ENCODE measurements around the gene FOXP3.

The FOXP3 gene

GRCh38 chrX:49249616-49250015 is 14.9 kb downstream of the FOXP3 start:
- DNase-seq (ENCODE audit: low read depth, low spot score): no peak

GRCh38 chrX:49249071-49249470 is 15.4 kb downstream of the FOXP3 start:
- no peak for DNase-seq (ENCODE audit: low read depth, low spot score)

DNA sequence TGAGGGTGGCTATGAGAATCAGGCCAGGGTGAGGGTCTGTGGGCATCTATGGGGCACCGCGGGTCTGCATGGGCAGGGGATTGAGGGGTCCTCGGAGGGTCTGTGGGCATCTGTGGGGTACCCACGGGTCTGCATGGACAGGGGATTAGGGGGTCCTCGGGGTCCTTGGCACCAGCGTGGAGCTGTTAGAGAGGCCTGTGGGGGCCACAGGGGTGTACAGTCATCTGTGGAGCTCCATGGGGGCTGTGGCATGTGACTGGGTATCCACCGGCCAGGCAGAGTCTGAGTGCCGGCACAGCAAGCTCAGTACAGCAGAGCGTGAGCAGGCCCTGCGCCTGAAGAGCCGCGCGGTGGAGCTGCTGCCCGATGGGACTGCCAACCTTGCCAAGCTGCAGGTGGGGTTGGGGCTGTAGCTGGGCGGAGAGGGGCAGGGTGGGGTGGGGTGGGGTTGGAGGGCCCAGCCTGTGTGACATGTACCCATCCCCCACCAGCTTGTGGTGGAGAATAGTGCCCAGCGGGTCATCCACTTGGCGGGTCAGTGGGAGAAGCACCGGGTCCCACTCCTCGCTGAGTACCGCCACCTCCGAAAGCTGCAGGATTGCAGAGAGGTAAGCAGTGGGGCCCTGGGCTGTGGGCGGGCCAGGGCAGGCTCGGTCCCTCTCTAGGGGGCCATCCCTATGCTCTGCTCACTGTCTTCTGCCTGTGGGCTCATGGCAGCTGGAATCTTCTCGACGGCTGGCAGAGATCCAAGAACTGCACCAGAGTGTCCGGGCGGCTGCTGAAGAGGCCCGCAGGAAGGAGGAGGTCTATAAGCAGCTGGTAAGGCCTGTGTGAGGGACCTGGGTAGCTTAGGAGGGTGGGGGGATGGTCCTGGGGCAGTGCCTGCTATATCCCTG is 16.3 kb downstream of the FOXP3 start:
- DNase-seq (ENCODE audit: low read depth, low spot score): no peak

- no peak for DNase-seq (ENCODE audit: low read depth, low spot score)
These were observed 17.2 kb downstream of the FOXP3 start for GRCh38 chrX:49247346-49247745.

DNA sequence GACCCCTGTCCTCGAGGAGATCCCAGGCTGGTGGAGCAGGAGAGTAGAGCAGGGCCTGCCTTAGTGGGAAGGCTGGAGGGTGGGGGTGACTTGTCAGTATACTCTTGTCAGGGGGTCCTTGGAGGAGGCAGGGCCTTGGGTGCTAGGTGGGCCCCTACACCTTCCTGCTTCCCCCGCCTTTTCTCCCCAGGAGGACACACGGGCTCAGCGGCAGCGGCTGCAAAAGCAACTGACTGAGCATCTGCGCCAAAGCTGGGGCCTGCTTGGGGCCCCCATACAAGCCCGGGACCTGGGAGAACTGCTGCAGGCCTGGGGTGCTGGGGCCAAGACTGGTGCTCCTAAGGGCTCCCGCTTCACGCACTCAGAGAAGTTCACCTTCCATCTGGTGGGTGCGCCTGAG is 18.0 kb downstream of the FOXP3 start:
- no peak for DNase-seq (ENCODE audit: low read depth, low spot score)

- no peak for DNase-seq (ENCODE audit: low read depth, low spot score)
These were observed 20.3 kb downstream of the FOXP3 start for GRCh38 chrX:49244207-49244606.

GRCh38 chrX:49243166-49243565 is 21.3 kb downstream of the FOXP3 start:
- DNase-seq (ENCODE audit: low read depth, low spot score): no peak

DNA sequence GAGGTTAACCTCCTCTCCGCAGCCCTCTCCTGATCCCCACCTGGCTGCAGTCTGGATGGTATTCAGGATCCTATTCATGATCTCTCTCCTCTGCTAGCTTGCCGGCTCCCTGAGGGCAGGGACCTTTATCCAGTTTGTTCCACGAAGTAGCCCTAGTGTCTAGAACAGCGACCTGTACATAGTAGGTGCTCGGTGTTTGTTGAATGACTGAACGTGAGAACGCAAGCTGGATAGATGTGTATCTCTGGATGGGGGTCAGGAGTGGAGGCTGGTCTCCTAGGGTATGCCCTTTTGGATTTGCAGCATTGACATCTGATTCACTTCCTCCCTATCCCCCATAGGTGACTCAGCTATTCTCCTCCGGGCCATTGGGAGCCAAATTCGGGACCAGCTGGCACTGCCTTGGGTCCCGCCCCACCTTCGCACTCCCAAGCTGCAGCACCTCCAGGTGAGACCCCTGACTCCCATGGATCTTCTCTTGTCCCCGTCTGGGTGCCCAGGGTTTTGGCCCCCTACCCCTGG is 21.9 kb downstream of the FOXP3 start:
- DNase-seq (ENCODE audit: low read depth, low spot score): no peak

- DNase-seq (ENCODE audit: low read depth, low spot score): no peak
These were observed 25.8 kb downstream of the FOXP3 start for GRCh38 chrX:49238735-49239134.

- DNase-seq (ENCODE audit: low read depth, low spot score): no peak
These were observed 27.4 kb downstream of the FOXP3 start for GRCh38 chrX:49237060-49237459.

DNA sequence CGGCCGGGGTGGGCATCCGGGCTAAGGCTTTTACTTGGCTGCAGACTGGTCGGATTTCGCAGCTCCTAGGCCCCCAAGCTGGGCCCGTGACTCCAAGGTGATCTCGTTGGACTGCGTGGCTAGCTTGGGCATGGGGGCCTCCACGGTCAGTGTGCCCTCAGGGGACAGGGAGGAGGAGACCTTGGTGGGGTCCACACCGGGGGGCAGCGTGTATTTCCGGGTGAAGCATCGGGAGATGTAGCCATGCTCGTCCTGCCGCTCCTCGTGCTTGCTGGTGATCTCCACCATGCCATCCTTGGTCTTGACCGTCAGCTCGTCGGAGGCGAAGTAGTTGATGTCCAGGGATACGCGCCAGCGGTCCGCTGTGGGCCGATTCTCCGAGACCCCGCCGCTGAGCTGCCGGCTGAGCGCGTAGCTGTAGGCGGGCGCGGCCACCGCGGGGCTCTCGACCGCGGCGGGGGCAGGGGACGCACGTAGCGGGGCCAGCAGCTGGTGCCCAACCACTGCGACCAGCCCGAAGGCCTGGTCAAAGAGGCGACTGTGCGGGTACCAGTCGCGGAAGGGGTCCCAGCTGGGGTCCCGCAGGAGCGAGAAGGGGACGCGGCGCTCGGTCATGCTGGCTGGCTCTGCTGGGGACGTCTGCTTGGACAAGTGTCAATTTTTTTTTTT is 30.5 kb downstream of the FOXP3 start:
- no peak for DNase-seq (ENCODE audit: low read depth, low spot score)

DNA sequence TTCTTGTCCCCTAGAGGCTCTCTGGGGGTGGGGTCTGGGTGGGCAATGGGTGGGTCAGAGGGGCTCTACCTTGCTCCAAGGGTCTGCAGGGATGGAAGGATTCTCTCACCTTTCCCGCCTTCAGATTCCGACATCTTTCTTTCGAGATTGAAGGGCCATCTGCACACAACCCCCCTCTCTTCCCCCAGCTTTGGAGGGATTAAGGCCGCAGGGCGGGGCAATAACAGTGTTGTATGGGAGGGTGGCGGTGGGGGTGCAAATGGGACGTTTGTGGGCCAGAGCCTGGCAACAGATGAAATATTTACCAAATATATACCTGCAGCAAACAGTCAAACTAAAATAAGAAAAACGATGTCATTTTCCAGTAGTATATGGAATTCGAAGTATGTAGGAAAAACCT is 31.3 kb downstream of the FOXP3 start, which contains the start of gene CACNA1F:
TSS of gene CACNA1F (minus strand) at position 165 of the 400 bp plus-strand sequence. CDS start at position 134, 31 bp downstream.
- no peak for DNase-seq (ENCODE audit: low read depth, low spot score)

- no peak for DNase-seq (ENCODE audit: low read depth, low spot score)
These were observed 32.0 kb downstream of the FOXP3 start for GRCh38 chrX:49232525-49232924.

- no peak for DNase-seq (ENCODE audit: low read depth, low spot score)
These were observed 33.0 kb downstream of the FOXP3 start for GRCh38 chrX:49231333-49232000.

DNA sequence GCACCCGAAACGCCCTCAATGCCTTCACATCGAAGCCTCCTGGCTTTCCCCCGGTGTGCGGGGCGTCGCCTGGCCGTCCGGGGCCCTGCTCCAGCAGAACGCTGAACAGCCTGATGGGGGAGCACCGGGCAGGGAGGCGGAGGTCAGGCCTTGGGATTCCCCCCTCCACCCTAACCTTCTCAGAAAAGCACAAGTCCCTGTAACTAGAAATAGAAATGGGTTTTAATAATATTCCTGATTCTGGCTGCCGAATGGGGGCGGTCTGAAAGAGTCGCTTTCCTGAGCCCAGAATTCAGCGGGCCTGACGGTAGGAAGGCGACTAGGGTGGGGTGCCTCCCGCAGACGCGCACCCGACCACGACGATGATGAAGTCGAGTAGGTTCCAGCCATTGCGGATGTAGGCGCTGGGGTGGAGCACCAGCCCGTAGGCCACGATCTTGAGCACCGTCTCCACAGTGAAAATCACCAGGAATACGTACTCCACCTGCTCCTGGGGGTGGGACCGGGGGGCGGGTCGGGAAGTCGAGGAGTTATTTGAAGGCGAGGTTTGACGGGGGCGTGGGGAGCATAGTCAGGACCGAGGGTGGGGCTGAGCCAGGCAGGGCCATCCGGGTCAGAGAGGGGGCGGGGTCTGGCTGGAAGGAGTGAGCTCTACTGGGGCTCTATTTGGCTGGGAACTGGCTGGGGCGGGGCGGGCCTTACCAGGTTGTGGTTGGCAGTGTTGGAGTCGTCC is 33.8 kb downstream of the FOXP3 start:
- DNase-seq (ENCODE audit: low read depth, low spot score): no peak

DNA sequence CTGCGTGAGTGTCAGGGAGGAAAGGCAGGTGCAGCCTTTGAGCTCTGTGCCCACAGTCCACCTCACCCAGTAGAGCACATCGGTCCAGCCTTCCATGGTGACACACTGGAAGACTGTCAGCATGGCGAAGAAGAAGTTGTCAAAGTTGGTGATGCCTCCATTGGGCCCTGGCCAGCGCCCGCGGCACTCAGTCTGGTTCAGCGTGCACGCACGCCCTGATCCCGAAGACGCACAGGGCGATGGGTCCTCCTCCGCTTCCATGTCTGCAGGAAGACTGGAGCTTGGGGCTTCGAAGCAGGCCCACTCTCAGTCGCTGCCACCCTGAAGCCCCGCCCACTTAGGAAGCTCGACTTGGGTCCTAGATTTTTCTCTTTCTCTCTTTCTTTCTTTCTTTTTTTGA is 36.3 kb downstream of the FOXP3 start:
- DNase-seq (ENCODE audit: low read depth, low spot score): no peak

GRCh38 chrX:49227726-49228125 is 36.8 kb downstream of the FOXP3 start:
- DNase-seq (ENCODE audit: low read depth, low spot score): no peak

DNA sequence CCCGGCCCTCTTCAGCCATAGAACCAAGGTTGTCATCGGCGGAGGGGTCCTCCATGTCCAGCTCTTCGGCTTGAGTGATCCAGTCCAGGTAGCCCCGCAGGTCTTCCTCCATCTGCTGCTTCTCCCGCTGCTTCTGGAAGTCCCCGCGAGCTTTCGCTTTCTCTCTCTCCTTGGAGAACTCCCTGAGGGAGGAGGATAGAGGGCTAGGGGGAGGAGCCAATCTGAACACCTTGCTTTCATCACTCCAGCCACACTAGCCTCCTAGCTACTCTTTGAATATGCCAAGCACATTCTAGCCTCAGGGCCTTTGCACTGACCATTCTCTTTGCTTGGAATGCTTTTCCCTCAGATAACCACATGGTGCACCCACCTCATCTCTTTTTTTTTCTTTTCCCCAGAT is 37.6 kb downstream of the FOXP3 start:
- DNase-seq (ENCODE audit: low read depth, low spot score): no peak

DNA sequence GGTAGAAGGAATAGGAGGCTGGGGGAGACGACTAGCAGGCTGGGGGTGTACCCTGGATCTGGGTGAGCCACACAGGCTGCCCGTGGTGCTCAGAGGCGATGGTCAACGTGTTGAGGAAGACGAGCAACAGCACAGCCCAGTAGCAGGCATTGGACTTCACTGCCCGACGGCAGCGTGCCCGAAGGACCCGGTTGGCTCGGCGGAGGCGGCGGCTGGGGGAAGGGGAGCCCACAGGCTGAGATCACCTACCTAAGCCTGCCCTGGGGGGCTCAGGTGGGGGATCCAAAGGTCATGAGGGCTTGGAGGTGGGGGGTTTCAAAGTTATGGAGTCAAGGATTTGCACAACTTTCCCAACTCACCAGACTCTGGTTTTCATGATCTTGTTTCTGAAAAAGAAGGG is 38.7 kb downstream of the FOXP3 start:
- no peak for DNase-seq (ENCODE audit: low read depth, low spot score)

- DNase-seq (ENCODE audit: low read depth, low spot score): no peak
These were observed 42.6 kb downstream of the FOXP3 start for GRCh38 chrX:49221868-49222267.

GRCh38 chrX:49220100-49220499 is 44.4 kb downstream of the FOXP3 start:
- DNase-seq (ENCODE audit: low read depth, low spot score): no peak
